CD4-positive, alpha-beta memory T cell (primary cell): ENCODE measurements around the gene CD2BP2. TPM values are rescaled to one million over a fixed set of nuclear protein-coding genes. Genes with fewer than 3 reads are reported as not detected.

ENCODE experiments used
- CTCF ChIA-PET: fragments of 350-600 bp; sonication (Branson Sonifier 250); formaldehyde crosslinking; loops from one replicate; lab custom pipeline; 2021; ENCODE audit warnings: inconsistent platforms; ENCODE audit not compliant: partially characterized antibody; lab: Charles Lee
- POLR2A ChIA-PET: fragments of 350-600 bp; sonication (Branson Sonifier 250); formaldehyde crosslinking; loops from one replicate; lab custom pipeline; 2021; ENCODE audit not compliant: partially characterized antibody; lab: Charles Lee
- DNase-seq, 5 donors: peaks; one replicate each; pipeline versions ENCODE4 v3.0.0 to v3.0.0-alpha.2; 2020 to 2022; ENCODE audit warnings: mixed read lengths in 1 of 5
- H3K27ac ChIP-seq: one replicate; pipeline ENCODE4 v1.7.0; 2013; ENCODE audit warnings: low read depth, low read length
- H3K27me3 ChIP-seq: 2 replicates; pipeline ENCODE4 v1.7.0; 2013; ENCODE audit warnings: mild to moderate bottlenecking, low read length, moderate library complexity; ENCODE audit not compliant: insufficient read depth
- H3K36me3 ChIP-seq: 2 replicates; pipeline ENCODE4 v1.7.0; 2013; ENCODE audit warnings: mild to moderate bottlenecking, low read length, moderate library complexity; ENCODE audit not compliant: insufficient read depth
- H3K4me1 ChIP-seq: 2 replicates; pipeline ENCODE4 v1.7.0; 2013; ENCODE audit warnings: mild to moderate bottlenecking, low read length, moderate library complexity; ENCODE audit not compliant: insufficient read depth
- H3K4me3 ChIP-seq, 2 donors: one replicate each; pipeline ENCODE4 v1.7.0; 2013; ENCODE audit warnings: low read length in 2 of 2, mild to moderate bottlenecking in 1 of 2
- H3K9me3 ChIP-seq, 2 donors: one replicate each; pipeline ENCODE4 v1.7.0; 2013; ENCODE audit warnings: low read length in 2 of 2, control low read depth in 1 of 2; ENCODE audit not compliant: control insufficient read depth in 1 of 2
- H3K27ac Mint-ChIP-seq, 7 donors: one replicate each; pipeline ENCODE4 v1.8.0; 2020 to 2021; ENCODE audit warnings: mixed read lengths in 7 of 7, mild to moderate bottlenecking in 6 of 7, inconsistent platforms in 3 of 7, moderate library complexity in 3 of 7
- H3K27me3 Mint-ChIP-seq, 2 donors: one replicate each; pipeline ENCODE4 v1.8.0; 2020 to 2021; ENCODE audit warnings: mixed read lengths in 2 of 2
- H3K36me3 Mint-ChIP-seq, 2 donors: one replicate each; pipeline ENCODE4 v1.8.0; 2020 to 2021; ENCODE audit warnings: mixed read lengths in 2 of 2, inconsistent platforms in 1 of 2, mild to moderate bottlenecking in 1 of 2
- H3K4me1 Mint-ChIP-seq, 4 donors: one replicate each; pipeline ENCODE4 v1.8.0; 2020 to 2021; ENCODE audit warnings: mixed read lengths in 4 of 4, mild to moderate bottlenecking in 1 of 4
- H3K4me3 Mint-ChIP-seq, 8 donors: one replicate each; pipeline ENCODE4 v1.8.0; 2020 to 2021; ENCODE audit warnings: mixed read lengths in 8 of 8, mild to moderate bottlenecking in 7 of 8, moderate library complexity in 6 of 8, inconsistent platforms in 3 of 8
- H3K9me3 Mint-ChIP-seq, 8 donors: one replicate each; pipeline ENCODE4 v1.8.0; 2020 to 2021; ENCODE audit warnings: mixed read lengths in 8 of 8, mild to moderate bottlenecking in 5 of 8, inconsistent platforms in 3 of 8, moderate library complexity in 1 of 8
- intact Hi-C: fragments of 100-400 bp; cut with micrococcal nuclease; formaldehyde crosslinking; loops from one replicate; pipeline ENCODE4 v1.15.1; 2023
- polyA plus RNA-seq, 2 donors: library from polyadenylated mRNA; unstranded; fragments of 300-500 nt; fragmentation: Illumina TruSeq; gene quantifications; one replicate each; pipeline ENCODE4 v1.2.3, GENCODE V29; 2021
- total RNA-seq, 2 experiments: library from RNA; stranded (reverse); gene quantifications; one replicate each; pipeline ENCODE4 v1.2.3, GENCODE V29; 2021

The CD2BP2 gene
- total and polyA plus RNA-seq, 4 experiments from 2014 or later = 23.7 to 79.4 (median 48.7) TPM

- Mint-ChIP-seq H3K9me3 (no peaks in the 10 kb centered on the region), H3K4me1 (peaks cover 43 to 70% (median 53%) of the 10 kb centered on the region in 4 donors), H3K27me3 (peaks cover 0 to 2% of the 10 kb centered on the region in 2 donors), H3K36me3 (peaks cover 5 to 34% of the 10 kb centered on the region in 2 donors), H3K27ac (peak overlapping the region; percentile 70 to 91 (median 83)), H3K4me3 (peak overlapping the region; percentile 87 to 94 (median 90))
- Histone ChIP-seq H3K4me3 (peak overlapping the region; percentile 67 to 88), H3K36me3 (peaks cover 16% of the 10 kb centered on the region), H3K9me3 (no peaks in the 10 kb centered on the region), H3K27ac (peak overlapping the region; percentile 72), H3K4me1 (peaks cover 43% of the 10 kb centered on the region), H3K27me3 (no peaks in the 10 kb centered on the region)
- ChIA-PET CTCF (interaction anchor here (1.1 to 1.6 kb wide), 2 partner anchors 11 to 40 kb away, joined by 3 to 4 read pairs; no protein-coding TSS in a partner anchor), POLR2A (interaction anchor here (0.6 to 12.9 kb wide), 13 partner anchors 11 to 278 kb away, joined by 3 to 224 read pairs (median 14); partner anchors contain the start of genes CD2BP2, CORO1A, DCTPP1 and SEPTIN1)
- peak in 2 of 5 donors; percentile 21 to 49 for DNase-seq
- intact Hi-C loops = no loop called here
Measured at GRCh38 chr16:30369091-30369937, 14.2 kb upstream of the CD2BP2 start.

GRCh38 chr16:30368792-30369090 is 13.6 kb upstream of the CD2BP2 start:
- ChIA-PET POLR2A (interaction anchor here (0.6 to 12.9 kb wide), 11 partner anchors 12 to 277 kb away, joined by 3 to 224 read pairs (median 14); partner anchors contain the start of genes CD2BP2, CORO1A, DCTPP1 and SEPTIN1), CTCF (interaction anchor here (0.7 to 2.1 kb wide), 4 partner anchors 10 to 40 kb away, joined by 3 to 4 read pairs (median 4); no protein-coding TSS in a partner anchor)
- no peaks in the 10 kb centered on the region for H3K9me3 ChIP-seq
- peak overlapping the region; percentile 67 to 88 for H3K4me3 ChIP-seq
- Mint-ChIP-seq H3K27me3 (peaks cover 0 to 2% of the 10 kb centered on the region in 2 donors), H3K36me3 (peaks cover 7 to 36% of the 10 kb centered on the region in 2 donors), H3K4me1 (peaks cover 43 to 72% (median 53%) of the 10 kb centered on the region in 4 donors), H3K4me3 (peak overlapping the region; percentile 87 to 94 (median 90)), H3K27ac (peak overlapping the region; percentile 70 to 91 (median 83)), H3K9me3 (no peaks in the 10 kb centered on the region)
- peaks cover 43% of the 10 kb centered on the region for H3K4me1 ChIP-seq
- no peak for DNase-seq
- intact Hi-C loops = no loop called here
- H3K36me3 ChIP-seq = peaks cover 16% of the 10 kb centered on the region
- peak overlapping the region; percentile 72 for H3K27ac ChIP-seq
- no peaks in the 10 kb centered on the region for H3K27me3 ChIP-seq

GRCh38 chr16:30368122-30368791 is 13.1 kb upstream of the CD2BP2 start:
- H3K36me3 ChIP-seq = peaks cover 20% of the 10 kb centered on the region
- H3K9me3 Mint-ChIP-seq = no peaks in the 10 kb centered on the region
- no peaks in the 10 kb centered on the region for H3K9me3 ChIP-seq
- ChIA-PET CTCF (interaction anchor here (0.7 to 2.1 kb wide), 3 partner anchors 9 to 15 kb away, joined by 3 to 4 read pairs (median 3); no protein-coding TSS in a partner anchor), POLR2A (interaction anchor here (0.6 to 12.9 kb wide), 11 partner anchors 11 to 277 kb away, joined by 3 to 224 read pairs (median 14); partner anchors contain the start of genes CD2BP2, DCTPP1, SEPTIN1 and TBX6)
- intact Hi-C loops = no loop called here
- H3K27ac ChIP-seq = peak overlapping the region; percentile 72
- peaks cover 43 to 72% (median 53%) of the 10 kb centered on the region in 4 donors for H3K4me1 Mint-ChIP-seq
- H3K27ac Mint-ChIP-seq = peak overlapping the region; percentile 70 to 91 (median 83)
- no peak for DNase-seq
- peak overlapping the region; percentile 67 to 88 for H3K4me3 ChIP-seq
- peaks cover 43% of the 10 kb centered on the region for H3K4me1 ChIP-seq
- peak overlapping the region; percentile 87 to 94 (median 90) for H3K4me3 Mint-ChIP-seq
- H3K27me3 ChIP-seq = no peaks in the 10 kb centered on the region
- H3K27me3 Mint-ChIP-seq = peaks cover 0 to 2% of the 10 kb centered on the region in 2 donors
- H3K36me3 Mint-ChIP-seq = peaks cover 11 to 37% of the 10 kb centered on the region in 2 donors

GRCh38 chr16:30367349-30368009 is 12.4 kb upstream of the CD2BP2 start:
- H3K27me3 Mint-ChIP-seq = peaks cover 0 to 2% of the 10 kb centered on the region in 2 donors
- intact Hi-C loops = no loop called here
- H3K4me1 Mint-ChIP-seq = peaks cover 44 to 71% (median 53%) of the 10 kb centered on the region in 4 donors
- peak overlapping the region; percentile 58 to 91 (median 83) for H3K27ac Mint-ChIP-seq
- peaks cover 42% of the 10 kb centered on the region for H3K4me1 ChIP-seq
- CTCF ChIA-PET = interaction anchor here (2.1 kb wide), 1 partner anchor 16 kb away, joined by 4 read pairs; no protein-coding TSS in a partner anchor
- H3K4me3 ChIP-seq = peak overlapping the region; percentile 21 to 67
- peak overlapping the region; percentile 72 for H3K27ac ChIP-seq
- H3K9me3 ChIP-seq = no peaks in the 10 kb centered on the region
- no peaks in the 10 kb centered on the region for H3K27me3 ChIP-seq
- no peak for DNase-seq
- peaks cover 16 to 43% of the 10 kb centered on the region in 2 donors for H3K36me3 Mint-ChIP-seq
- H3K4me3 Mint-ChIP-seq = peak overlapping the region; percentile 87 to 94 (median 90)
- no peaks in the 10 kb centered on the region for H3K9me3 Mint-ChIP-seq
- POLR2A ChIA-PET = interaction anchor here (1.0 to 12.9 kb wide), 5 partner anchors 10 to 248 kb away, joined by 3 to 224 read pairs (median 5); partner anchors contain the start of genes CD2BP2, SEPTIN1 and ZNF771
- H3K36me3 ChIP-seq = peaks cover 24% of the 10 kb centered on the region

GRCh38 chr16:30366511-30366910 is 11.4 kb upstream of the CD2BP2 start:
- Mint-ChIP-seq H3K36me3 (peaks cover 20 to 46% of the 10 kb centered on the region in 2 donors), H3K4me3 (peak overlapping the region in 5 of 8 donors; percentile 8 to 94 (median 89)), H3K27ac (peak overlapping the region in 4 of 7 donors; percentile 1 to 88 (median 52)), H3K9me3 (no peaks in the 10 kb centered on the region), H3K27me3 (peaks cover 0 to 2% of the 10 kb centered on the region in 2 donors), H3K4me1 (peaks cover 39 to 63% (median 47%) of the 10 kb centered on the region in 4 donors)
- ChIA-PET CTCF (interaction anchor here (2.1 kb wide), 1 partner anchor 17 kb away, joined by 4 read pairs; no protein-coding TSS in a partner anchor), POLR2A (interaction anchor here (0.6 to 12.9 kb wide), 4 partner anchors 9 to 101 kb away, joined by 3 to 224 read pairs (median 5); partner anchors contain the start of gene SEPTIN1)
- Histone ChIP-seq H3K4me1 (peaks cover 33% of the 10 kb centered on the region), H3K27me3 (no peaks in the 10 kb centered on the region), H3K27ac (no peak overlapping the region), H3K36me3 (peaks cover 28% of the 10 kb centered on the region), H3K9me3 (no peaks in the 10 kb centered on the region), H3K4me3 (no peak overlapping the region)
- no peak for DNase-seq
- intact Hi-C loops = no loop called here

GRCh38 chr16:30365200-30365599 is 10.1 kb upstream of the CD2BP2 start:
- Histone ChIP-seq H3K27me3 (no peaks in the 10 kb centered on the region), H3K36me3 (peaks cover 35% of the 10 kb centered on the region), H3K9me3 (no peaks in the 10 kb centered on the region), H3K4me1 (peaks cover 27% of the 10 kb centered on the region), H3K27ac (no peak overlapping the region), H3K4me3 (no peak overlapping the region)
- H3K27me3 Mint-ChIP-seq = no peaks in the 10 kb centered on the region
- peak overlapping the region in 1 of 7 donors; percentile 11 for H3K27ac Mint-ChIP-seq
- intact Hi-C loops = no loop called here
- peaks cover 32 to 51% (median 38%) of the 10 kb centered on the region in 4 donors for H3K4me1 Mint-ChIP-seq
- POLR2A ChIA-PET = interaction anchor here (1.7 to 12.9 kb wide), 2 partner anchors 10 to 16 kb away, joined by 7 to 224 read pairs; partner anchors contain the start of genes CD2BP2 and SEPTIN1
- DNase-seq = no peak
- H3K36me3 Mint-ChIP-seq = peaks cover 23 to 50% of the 10 kb centered on the region in 2 donors
- CTCF ChIA-PET = interaction anchor here (1.6 kb wide), 1 partner anchor 11 kb away, joined by 3 read pairs; no protein-coding TSS in a partner anchor
- H3K4me3 Mint-ChIP-seq = no peak overlapping the region
- H3K9me3 Mint-ChIP-seq = no peaks in the 10 kb centered on the region
